Measurements from ENCODE around the gene GZMB. TPM values are rescaled to one million over a fixed set of nuclear protein-coding genes. Genes with fewer than 3 reads are reported as not detected.

Gene GZMB
- total RNA-seq, 1 experiment from 2014 or later, result not detected

Other genes with a start within 250 kb of the GZMB start
- gene NYNRIN, start 235.2 kb downstream of the GZMB start, total RNA-seq (2022), result not detected in 2 replicates
- gene CBLN3, start 204.5 kb downstream of the GZMB start, total RNA-seq (2022), result 2.4 TPM in 2 replicates
- gene KHNYN, start 204.2 kb downstream of the GZMB start, total RNA-seq (2022), result 63.0 TPM in 2 replicates
- gene SDR39U1, start 191.4 kb downstream of the GZMB start, total RNA-seq (2022), result 53.2 and 58.7 TPM in 2 replicates
- gene CMA1, start 125.9 kb downstream of the GZMB start, total RNA-seq (2022), result not detected in 2 replicates
- gene CTSG, start 57.9 kb downstream of the GZMB start, total RNA-seq (2022), result not detected in 2 replicates
- gene GZMH, start 24.5 kb downstream of the GZMB start, total RNA-seq (2022), result not detected in 2 replicates